Subcutaneous adipose tissue (tissue), 4 donors: ENCODE data around the gene HSBP1. TPM values are rescaled to one million over a fixed set of nuclear protein-coding genes. Genes with fewer than 3 reads are reported as not detected.

ENCODE experiments used
- total RNA-seq, 4 donors: library from RNA; depleted of rRNA; stranded (reverse); fragments of >200 nt; gene quantifications; one replicate each; pipeline ENCODE4 v1.1.0, GENCODE V29; 2016
- TF ChIP-seq, protein P1 (sequence below): fragments of 450-650 bp; IDR thresholded peaks from one replicate; pipeline ENCODE4 v1.5.1; 2016; ENCODE audit warnings: low read depth, mild to moderate bottlenecking, control low read depth, antibody characterized with exemption, moderate library complexity

The HSBP1 gene
- total RNA-seq, 4 donors from 2014 or later: 4.9 to 29.5 (median 13.1) TPM

DNA sequence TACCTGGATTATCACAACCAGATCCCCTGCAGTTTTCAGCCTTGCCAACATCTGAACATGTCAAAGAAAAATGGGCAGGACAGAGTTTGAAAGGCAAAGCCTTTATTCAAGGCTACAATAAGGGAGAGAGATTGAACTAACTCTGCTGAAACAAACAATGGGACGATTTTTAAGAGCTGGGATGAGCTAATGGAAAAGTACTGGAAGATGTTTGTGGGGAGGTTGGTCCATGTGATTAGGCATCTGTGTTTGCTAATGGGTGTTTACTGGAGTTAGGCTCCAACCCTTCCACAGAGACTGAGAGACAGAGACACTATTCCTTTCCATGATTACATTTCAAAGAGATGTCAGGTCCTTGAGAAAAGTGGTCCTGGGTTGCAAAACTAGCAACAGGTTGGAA is 35.0 kb upstream of the HSBP1 start:
- TF ChIP-seq, protein P1, sequence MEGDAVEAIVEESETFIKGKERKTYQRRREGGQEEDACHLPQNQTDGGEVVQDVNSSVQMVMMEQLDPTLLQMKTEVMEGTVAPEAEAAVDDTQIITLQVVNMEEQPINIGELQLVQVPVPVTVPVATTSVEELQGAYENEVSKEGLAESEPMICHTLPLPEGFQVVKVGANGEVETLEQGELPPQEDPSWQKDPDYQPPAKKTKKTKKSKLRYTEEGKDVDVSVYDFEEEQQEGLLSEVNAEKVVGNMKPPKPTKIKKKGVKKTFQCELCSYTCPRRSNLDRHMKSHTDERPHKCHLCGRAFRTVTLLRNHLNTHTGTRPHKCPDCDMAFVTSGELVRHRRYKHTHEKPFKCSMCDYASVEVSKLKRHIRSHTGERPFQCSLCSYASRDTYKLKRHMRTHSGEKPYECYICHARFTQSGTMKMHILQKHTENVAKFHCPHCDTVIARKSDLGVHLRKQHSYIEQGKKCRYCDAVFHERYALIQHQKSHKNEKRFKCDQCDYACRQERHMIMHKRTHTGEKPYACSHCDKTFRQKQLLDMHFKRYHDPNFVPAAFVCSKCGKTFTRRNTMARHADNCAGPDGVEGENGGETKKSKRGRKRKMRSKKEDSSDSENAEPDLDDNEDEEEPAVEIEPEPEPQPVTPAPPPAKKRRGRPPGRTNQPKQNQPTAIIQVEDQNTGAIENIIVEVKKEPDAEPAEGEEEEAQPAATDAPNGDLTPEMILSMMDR: no peak

GRCh38 chr16:83774066-83774465 is 33.7 kb upstream of the HSBP1 start:
- TF ChIP-seq, protein P1: no peak

- TF ChIP-seq, protein P1: no peak
Observed at GRCh38 chr16:83776944-83777343, 30.8 kb upstream of the HSBP1 start.

DNA sequence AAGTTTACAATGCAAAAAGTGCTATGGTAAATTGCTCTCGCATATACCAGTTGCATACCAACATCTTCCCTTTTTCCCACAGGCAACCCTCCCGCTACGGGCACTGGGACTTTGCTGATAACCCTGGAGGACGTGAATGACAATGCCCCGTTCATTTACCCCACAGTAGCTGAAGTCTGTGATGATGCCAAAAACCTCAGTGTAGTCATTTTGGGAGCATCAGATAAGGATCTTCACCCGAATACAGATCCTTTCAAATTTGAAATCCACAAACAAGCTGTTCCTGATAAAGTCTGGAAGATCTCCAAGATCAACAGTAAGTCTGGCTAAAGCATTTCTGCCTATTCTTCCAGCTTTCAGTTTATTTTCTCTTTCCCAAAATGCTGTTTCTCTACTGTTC is 27.9 kb upstream of the HSBP1 start:
- TF ChIP-seq, protein P1: no peak

GRCh38 chr16:83785455-83785854 is 22.3 kb upstream of the HSBP1 start:
- TF ChIP-seq, protein P1: no peak

DNA sequence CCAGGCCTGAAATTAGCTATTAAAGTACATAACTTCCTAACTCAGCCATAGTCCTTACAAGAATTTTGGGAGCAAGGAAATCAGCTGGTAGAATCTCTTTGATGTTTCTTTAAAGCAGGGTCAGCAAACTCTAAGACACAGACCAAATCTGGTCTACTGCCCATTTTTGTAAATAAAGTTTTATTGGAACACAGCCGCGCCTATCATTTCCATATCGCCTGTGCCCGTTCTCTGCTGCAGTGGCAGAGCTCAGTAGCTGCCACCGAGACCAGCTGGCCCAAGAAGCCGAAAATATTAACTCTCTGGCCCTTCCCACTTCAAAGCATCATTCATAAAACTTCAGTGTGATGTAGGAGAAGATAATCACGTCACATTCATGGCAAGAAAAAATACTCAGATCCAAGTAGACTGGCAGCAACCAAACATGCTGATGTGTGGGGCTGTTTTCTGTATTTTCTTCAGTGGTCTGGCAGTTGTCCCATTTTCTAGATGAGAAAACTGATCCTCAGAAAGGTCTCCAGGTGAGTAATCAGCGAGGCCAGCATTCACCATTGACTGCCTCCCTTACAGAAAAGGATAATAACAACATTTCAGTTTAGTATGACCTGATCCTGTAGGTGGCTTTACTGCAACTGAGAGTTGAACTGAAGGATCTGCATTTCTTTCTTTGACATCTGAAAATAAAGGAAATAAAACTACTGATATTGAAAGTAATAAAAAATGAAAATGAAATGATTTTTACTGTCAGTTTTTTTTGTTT is 18.0 kb upstream of the HSBP1 start:
- TF ChIP-seq, protein P1: no peak

DNA sequence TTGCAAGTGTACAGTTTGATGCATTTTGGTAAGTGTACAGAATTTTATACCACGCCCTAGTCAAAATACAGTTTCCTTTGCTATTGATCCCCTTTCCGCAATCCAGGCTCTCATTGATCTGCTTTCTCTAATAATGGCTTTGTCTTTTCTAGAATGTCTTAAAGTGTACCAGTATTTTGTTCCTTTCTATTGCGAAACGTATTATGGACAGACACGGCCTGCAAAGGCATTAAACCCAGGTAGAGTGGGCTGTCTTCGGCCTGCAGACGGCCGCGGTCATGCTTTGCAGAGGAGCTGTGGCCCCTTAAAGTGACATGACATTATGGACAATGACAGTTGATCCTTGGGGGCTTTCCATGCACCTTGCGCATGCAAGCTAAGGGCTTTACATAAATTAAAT is 15.9 kb upstream of the HSBP1 start:
- TF ChIP-seq, protein P1: no peak
